Suprapubic skin (tissue), 3 donors: Measurements from ENCODE around the gene ROR2.

Source experiments
- CTCF ChIP-seq, 2 donors: fragments of 200-600 bp in 1 of 2; fragments of 450-650 bp in 1 of 2; sonication (generic) in 1 of 2; IDR thresholded peaks; one replicate each; pipeline ENCODE4 v1.5.1; 2016 to 2019; ENCODE audit warnings: antibody characterized with exemption in 2 of 2, mild to moderate bottlenecking in 1 of 2, moderate library complexity in 1 of 2
- POLR2AphosphoS5 ChIP-seq, 3 donors: sonication (generic); formaldehyde crosslinking; IDR thresholded peaks; one replicate each; pipeline ENCODE4 v1.6.1; 2017; ENCODE audit warnings: antibody characterized with exemption in 3 of 3

DNA sequence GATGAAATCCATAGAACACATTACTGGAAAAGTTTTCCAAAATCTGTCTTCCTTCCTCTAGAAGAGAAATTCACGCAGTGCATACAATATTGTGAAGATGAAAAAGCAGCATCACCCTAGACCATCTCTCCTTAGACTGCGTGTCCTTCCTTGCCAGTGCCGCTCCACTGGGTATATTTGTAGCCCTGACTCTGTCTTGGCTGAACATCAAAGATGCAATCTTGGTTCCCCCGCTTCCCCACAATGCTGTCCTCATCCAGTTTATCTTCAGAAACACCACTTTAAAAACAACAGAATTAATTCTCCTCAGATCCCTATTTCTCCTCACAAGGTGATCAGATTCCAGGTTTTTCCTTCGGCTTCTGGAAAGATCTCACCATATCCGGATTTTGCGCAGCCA lies 53.9 kb downstream of the ROR2 start:
- no peak for TF ChIP-seq CTCF (IDR thresholded peaks at IDR 0.05)
- no peak for TF ChIP-seq POLR2AphosphoS5 (IDR thresholded peaks at IDR 0.05)
